Measurements from ENCODE around the gene WDR59.

GRCh38 chr16:74999609-75000480 is 14.9 kb upstream of the WDR59 start:
- TF ChIP-seq CTCF (IDR thresholded peaks at IDR 0.05; ENCODE audit: low read length) (no peak), EZH2phosphoT487 (IDR thresholded peaks at IDR 0.05; ENCODE audit: low read length) (no peak), EZH2 (optimal IDR thresholded peaks at IDR 0.05; ENCODE audit: low read depth, low read length) (no peak)
